Neural cell (in vitro differentiated cells): Measurements from ENCODE around the gene POLR1D.
"Not testable (repeated sequence)": the region's sequence is repeated elsewhere in the genome, so short reads cannot be mapped to it uniquely, and the experiment has no call there.

Experiments used
- EP300 ChIP-seq: fragments of 450-650 bp; conservative IDR thresholded peaks from 2 replicates; pipeline ENCODE4 v1.6.1; 2014; ENCODE audit warnings: antibody characterized with exemption, mild to moderate bottlenecking, moderate library complexity; ENCODE audit not compliant: poor library complexity, severe bottlenecking
- EZH2 ChIP-seq: fragments of 200-600, 300-800 bp; shearing (Covaris generic), sonication (generic); IDR thresholded peaks from 2 replicates; pipeline ENCODE4 v1.6.1; 2014; ENCODE audit warnings: antibody characterized with exemption, low read length, borderline replicate concordance, mild to moderate bottlenecking; ENCODE audit not compliant: insufficient read depth, poor library complexity, severe bottlenecking
- POLR2AphosphoS5 ChIP-seq: IDR thresholded peaks from 2 replicates; pipeline ENCODE4 v1.6.1; 2012
- SMC3 ChIP-seq: fragments of 450-650 bp; conservative IDR thresholded peaks from 2 replicates; pipeline ENCODE4 v1.6.1; 2014; ENCODE audit warnings: antibody characterized with exemption, mild to moderate bottlenecking, moderate library complexity; ENCODE audit not compliant: poor library complexity
- TF ChIP-seq, protein P1 (sequence below): fragments of 450-650 bp; IDR thresholded peaks from 2 replicates; pipeline ENCODE4 v1.5.1; 2014; ENCODE audit warnings: antibody characterized with exemption, mild to moderate bottlenecking, moderate library complexity; ENCODE audit not compliant: poor library complexity, severe bottlenecking

DNA sequence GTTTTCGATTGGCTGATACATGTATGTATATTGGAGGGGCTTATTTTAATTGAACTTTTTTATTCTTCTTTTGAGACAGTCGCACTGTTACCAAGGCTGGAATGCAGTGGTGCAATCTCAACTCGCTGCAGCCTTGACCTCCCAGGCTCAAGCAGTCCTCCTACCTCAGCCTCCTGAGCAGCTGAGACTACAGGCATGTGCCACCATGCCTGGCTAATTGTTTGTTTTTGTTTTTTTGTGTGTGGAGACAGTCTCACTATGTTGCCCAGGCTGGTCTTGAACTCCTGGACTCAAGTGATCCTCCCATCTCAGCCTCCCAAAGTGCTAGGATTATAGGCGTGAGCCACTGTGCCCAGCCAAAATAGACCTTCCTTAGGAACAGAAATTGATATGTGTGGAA lies 7.1 kb downstream of the POLR1D start:
- TF ChIP-seq, protein P1, sequence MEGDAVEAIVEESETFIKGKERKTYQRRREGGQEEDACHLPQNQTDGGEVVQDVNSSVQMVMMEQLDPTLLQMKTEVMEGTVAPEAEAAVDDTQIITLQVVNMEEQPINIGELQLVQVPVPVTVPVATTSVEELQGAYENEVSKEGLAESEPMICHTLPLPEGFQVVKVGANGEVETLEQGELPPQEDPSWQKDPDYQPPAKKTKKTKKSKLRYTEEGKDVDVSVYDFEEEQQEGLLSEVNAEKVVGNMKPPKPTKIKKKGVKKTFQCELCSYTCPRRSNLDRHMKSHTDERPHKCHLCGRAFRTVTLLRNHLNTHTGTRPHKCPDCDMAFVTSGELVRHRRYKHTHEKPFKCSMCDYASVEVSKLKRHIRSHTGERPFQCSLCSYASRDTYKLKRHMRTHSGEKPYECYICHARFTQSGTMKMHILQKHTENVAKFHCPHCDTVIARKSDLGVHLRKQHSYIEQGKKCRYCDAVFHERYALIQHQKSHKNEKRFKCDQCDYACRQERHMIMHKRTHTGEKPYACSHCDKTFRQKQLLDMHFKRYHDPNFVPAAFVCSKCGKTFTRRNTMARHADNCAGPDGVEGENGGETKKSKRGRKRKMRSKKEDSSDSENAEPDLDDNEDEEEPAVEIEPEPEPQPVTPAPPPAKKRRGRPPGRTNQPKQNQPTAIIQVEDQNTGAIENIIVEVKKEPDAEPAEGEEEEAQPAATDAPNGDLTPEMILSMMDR: not testable (repeated sequence)
- not testable (repeated sequence) for TF ChIP-seq EZH2, EP300, SMC3, POLR2AphosphoS5
